Left ventricle myocardium inferior (tissue), 1 donor: ENCODE results near the gene NAALADL1. TPM values are rescaled to one million over a fixed set of nuclear protein-coding genes. Genes with fewer than 3 reads are reported as not detected.

Source experiments
- DNase-seq: peaks from one replicate; pipeline ENCODE4 v3.0.0-alpha.2; 2020
- H3K27ac ChIP-seq: fragments of 200-600 bp; replicated peaks from 2 replicates; pipeline ENCODE4 v1.8.0; 2021
- H3K27me3 ChIP-seq: fragments of 200-600 bp; 2 replicates; pipeline ENCODE4 v1.8.0; 2021; ENCODE audit warnings: low read depth
- H3K36me3 ChIP-seq: fragments of 200-600 bp; 2 replicates; pipeline ENCODE4 v1.8.0; 2021
- H3K4me1 ChIP-seq: fragments of 200-600 bp; 2 replicates; pipeline ENCODE4 v1.8.0; 2021
- H3K4me3 ChIP-seq: fragments of 200-600 bp; 2 replicates; pipeline ENCODE4 v1.8.0; 2021; ENCODE audit warnings: mild to moderate bottlenecking, moderate library complexity
- H3K9me3 ChIP-seq: fragments of 200-600 bp; replicated peaks from 2 replicates; pipeline ENCODE4 v1.8.0; 2021
- intact Hi-C: fragments of 100-400 bp; cut with micrococcal nuclease; formaldehyde crosslinking; loops from one replicate; pipeline ENCODE4 v1.11.0; 2022
- total RNA-seq: library from RNA; stranded (reverse); fragmentation: NEBNext Ultra II Directional; extraction: Animal tissue kit (Norgen Biotek cat#: 25700); gene quantifications from one replicate; pipeline ENCODE4 v1.2.1, GENCODE V29; 2021
- TF ChIP-seq, protein P1 (sequence below): fragments of 200-600 bp; IDR thresholded peaks from 2 replicates; pipeline ENCODE4 v1.8.0; 2021; ENCODE audit warnings: antibody characterized with exemption, mild to moderate bottlenecking, borderline replicate concordance
- donor health status: DM: no; HTN: yes; CAD: no; lungs with severe emphysema.

The NAALADL1 gene
- total RNA-seq, 1 donor from 2014 or later, result 4.8 TPM

DNA sequence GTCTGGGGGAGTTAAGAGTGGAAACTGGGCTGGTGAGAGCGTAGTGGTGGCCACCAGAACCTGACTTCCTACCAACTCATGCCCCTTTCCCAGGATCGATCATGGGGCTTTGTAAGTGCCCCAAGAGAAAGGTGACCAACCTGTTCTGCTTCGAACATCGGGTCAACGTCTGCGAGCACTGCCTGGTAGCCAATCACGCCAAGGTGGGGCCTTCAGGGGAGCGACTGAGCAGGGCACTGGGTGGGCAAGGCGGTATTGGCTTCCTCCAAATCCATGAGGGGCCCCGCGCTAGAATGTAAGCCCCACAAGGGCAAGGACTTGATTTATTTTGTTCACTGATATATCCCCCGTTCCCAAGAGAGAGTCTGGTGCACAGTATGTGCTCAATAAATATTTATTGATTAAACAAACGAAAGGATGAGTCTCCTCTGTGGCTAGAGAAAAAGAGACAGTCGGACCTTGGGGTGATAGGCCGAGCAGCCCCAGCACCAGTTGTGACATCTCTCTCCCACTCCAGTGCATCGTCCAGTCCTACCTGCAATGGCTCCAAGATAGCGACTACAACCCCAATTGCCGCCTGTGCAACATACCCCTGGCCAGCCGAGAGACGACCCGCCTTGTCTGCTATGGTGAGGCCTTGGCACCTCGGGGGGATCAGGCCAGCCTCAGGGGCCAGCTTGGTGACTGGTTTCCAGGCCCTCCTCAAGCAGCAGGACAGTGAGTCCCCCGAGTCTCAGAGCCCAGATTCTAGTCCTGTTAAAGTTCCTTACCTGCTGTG is 26.4 kb upstream of the NAALADL1 start:
- no peaks in the 10 kb centered on the region for H3K27me3 ChIP-seq
- no peak for DNase-seq
- no peaks in the 10 kb centered on the region for H3K9me3 ChIP-seq
- intact Hi-C loops, result no loop called here
- H3K4me3 ChIP-seq, result peak overlapping the region; percentile 85
- H3K36me3 ChIP-seq, result peaks cover 45% of the 10 kb centered on the region
- H3K4me1 ChIP-seq, result peaks cover 27% of the 10 kb centered on the region
- H3K27ac ChIP-seq, result peak overlapping the region; percentile 93
- TF ChIP-seq, protein P1, sequence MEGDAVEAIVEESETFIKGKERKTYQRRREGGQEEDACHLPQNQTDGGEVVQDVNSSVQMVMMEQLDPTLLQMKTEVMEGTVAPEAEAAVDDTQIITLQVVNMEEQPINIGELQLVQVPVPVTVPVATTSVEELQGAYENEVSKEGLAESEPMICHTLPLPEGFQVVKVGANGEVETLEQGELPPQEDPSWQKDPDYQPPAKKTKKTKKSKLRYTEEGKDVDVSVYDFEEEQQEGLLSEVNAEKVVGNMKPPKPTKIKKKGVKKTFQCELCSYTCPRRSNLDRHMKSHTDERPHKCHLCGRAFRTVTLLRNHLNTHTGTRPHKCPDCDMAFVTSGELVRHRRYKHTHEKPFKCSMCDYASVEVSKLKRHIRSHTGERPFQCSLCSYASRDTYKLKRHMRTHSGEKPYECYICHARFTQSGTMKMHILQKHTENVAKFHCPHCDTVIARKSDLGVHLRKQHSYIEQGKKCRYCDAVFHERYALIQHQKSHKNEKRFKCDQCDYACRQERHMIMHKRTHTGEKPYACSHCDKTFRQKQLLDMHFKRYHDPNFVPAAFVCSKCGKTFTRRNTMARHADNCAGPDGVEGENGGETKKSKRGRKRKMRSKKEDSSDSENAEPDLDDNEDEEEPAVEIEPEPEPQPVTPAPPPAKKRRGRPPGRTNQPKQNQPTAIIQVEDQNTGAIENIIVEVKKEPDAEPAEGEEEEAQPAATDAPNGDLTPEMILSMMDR, result no peak

DNA sequence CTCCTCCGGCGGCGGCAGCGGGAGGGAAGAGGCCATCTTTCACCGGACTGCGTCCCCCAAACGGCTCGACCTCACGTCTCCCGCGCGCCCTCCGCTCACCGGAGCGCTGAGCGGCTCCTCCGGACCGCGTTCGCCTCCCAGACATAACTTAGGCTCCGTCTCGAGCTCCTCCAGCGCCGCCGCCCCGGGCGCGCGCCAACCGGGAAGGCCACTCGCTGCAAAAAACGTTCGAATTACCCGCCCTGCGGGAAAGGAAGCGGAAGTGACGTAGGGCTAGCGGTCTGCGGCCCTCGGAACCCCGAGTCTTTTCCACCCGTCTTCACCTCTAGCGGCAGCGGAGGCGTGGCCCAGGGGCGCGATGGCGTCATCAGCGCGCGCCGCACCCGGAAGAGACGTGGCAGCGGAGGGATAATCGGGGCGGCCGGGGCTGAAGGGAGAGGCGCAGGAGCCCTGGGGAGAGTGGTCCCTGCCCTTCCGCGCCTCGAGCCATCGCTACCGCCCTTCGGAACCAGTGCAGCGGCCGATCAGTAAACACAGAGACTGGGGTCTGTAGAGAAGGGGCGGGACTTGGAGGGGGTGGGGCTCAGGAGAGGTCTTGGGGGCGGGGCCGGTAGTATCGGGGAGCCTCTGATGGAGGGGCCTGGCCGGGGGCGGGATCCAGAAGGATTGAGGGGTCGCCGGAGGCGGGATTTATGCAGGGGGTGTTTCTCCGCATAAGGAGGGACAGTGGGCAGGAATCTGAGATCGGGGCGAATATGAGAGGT is 25.7 kb upstream of the NAALADL1 start, which contains the start of the genes CDCA5 and ZFPL1:
Gene CDCA5, minus strand, starts transcription at position 207 of the 764 bp plus-strand sequence. Its CDS starts 62 bp downstream, at position 145.
Gene ZFPL1, plus strand, starts transcription at position 389 of the 764 bp plus-strand sequence. CDS start 477 bp downstream, outside the sequence.
- TF ChIP-seq, protein P1, result no peak
- no peaks in the 10 kb centered on the region for H3K27me3 ChIP-seq

DNA sequence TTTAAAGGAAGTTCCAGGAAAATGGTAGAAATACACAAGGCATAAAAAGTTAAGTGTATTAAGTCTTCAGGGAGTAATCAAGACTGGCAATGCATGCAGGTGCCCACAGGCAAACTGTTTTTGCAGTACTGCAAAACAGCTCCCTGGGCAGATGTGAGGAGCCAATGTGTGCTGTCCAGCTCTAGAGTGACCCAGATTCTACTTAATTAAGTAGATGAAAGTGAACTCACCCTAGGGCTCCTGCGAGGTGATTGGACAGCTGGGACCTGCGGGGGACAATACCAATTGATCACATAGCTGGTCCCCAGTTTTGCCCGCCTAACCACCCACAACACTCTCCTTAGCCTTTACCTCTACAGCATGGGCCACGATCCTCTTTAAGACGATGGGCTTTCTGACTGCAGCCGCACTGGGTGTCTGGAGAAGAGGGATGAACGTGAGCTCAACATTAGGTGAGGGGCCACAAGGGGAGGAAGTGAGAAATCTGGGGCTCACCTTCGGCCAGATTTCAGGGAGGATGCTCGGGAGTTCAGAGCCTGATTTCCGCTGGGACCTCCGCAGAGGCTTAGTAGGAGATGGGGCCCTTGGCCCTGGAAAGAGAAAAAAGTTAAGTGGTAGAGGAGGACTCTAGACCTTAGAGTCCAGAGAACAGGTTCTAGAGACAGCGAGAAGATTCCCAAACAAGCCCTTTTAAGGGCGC is 24.9 kb upstream of the NAALADL1 start:
- peaks cover 30% of the 10 kb centered on the region for H3K36me3 ChIP-seq
- H3K4me3 ChIP-seq, result peak overlapping the region; percentile 85
- peaks cover 27% of the 10 kb centered on the region for H3K4me1 ChIP-seq
- DNase-seq, result no peak
- peak overlapping the region; percentile 93 for H3K27ac ChIP-seq
- TF ChIP-seq, protein P1, result no peak
- intact Hi-C loops, result no loop called here
- no peaks in the 10 kb centered on the region for H3K9me3 ChIP-seq
- H3K27me3 ChIP-seq, result no peaks in the 10 kb centered on the region

More for the DNA sequence above, 25.7 kb upstream of the NAALADL1 start, which contains the start of the genes CDCA5 and ZFPL1:
- intact Hi-C loops, result no loop called here
- DNase-seq, result peak; percentile 94
- Histone ChIP-seq H3K36me3 (peaks cover 37% of the 10 kb centered on the region), H3K4me3 (peak within 1 kb of the TSS; percentile 85), H3K4me1 (peaks cover 27% of the 10 kb centered on the region), H3K27ac (peak within 1 kb of the TSS; percentile 93), H3K9me3 (no peaks in the 10 kb centered on the region)

DNA sequence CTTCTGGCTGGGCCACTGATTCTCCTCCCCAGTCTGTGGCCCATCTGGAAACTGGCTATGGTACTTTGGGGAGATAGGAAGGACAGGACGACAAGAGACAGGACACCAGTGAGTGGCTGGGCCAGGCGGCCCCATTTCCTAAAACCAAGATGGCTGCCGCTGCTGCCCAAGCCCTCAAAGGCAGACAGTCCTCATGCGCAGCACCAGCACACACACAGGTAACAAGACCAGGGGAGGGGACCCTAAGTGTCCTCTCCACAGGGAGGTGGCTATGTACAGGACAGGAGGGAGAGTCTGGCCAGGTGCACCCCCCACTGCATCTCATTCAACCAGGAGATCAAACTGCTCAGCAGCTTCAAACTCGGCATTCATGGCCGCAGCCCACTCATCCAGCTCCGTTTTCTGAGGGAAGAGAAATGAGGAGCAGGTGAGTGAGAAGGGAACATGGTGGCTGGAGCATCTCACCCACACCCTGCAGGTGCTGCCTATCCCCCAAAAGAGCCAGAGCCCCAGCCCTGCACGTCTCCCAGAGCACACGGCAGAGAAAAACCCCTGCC is 20.5 kb upstream of the NAALADL1 start:
- no peaks in the 10 kb centered on the region for H3K9me3 ChIP-seq
- no peaks in the 10 kb centered on the region for H3K36me3 ChIP-seq

More for the DNA sequence above, 20.5 kb upstream of the NAALADL1 start:
- H3K27me3 ChIP-seq, result no peaks in the 10 kb centered on the region
- H3K4me1 ChIP-seq, result peaks cover 8% of the 10 kb centered on the region
- intact Hi-C loops, result no loop called here
- no peak overlapping the region for H3K4me3 ChIP-seq
- TF ChIP-seq, protein P1, result no peak
- DNase-seq, result no peak
- no peak overlapping the region for H3K27ac ChIP-seq
